ENCODE data around the gene CTIF.

CTIF gene

DNA sequence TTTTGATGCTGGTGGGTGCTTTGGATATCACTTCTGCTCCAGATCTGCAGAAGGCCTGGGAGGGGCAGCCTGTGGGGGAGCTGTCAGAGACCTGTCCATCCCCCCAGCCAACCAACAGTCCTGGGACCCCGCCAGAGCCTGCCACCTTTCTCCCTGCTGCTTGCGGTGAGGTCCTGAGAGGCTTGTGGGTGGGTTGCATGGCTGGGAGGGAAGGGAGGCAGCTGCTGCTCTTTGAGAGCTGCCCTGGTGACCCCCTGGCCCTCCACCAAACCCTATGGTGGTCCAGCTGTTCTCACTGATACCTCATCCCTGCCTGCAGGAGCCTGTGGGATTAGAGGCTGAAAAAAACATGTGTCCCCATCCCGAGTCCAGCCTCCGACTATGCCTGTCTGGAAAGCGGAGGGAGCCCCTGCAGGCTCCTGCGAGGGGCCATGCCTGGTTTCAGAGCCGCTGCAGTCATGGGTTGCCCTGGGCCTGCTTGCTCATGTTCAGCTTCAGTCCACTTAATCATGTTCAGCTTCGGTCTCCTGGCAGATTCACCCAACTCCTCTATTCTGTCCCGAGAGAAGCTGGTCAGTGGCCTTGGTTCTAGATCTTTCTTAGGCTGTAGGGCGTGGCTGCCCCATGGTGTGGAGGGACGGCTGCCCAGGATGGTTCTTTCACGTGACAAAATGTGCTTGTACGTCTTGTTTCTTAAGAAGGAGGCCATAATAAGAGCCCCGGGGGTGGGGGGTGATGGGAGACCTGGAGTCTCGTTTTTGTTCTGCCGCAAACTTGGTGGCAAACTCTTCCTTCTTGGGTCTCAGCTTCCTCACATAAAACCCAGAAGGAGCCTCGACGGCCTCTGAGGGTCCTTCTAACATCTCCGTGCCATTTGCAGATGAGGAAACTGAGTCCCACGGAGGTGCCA is 98.5 kb downstream of the CTIF start:
- no peaks in the 10 kb centered on the region for H3K4me1 ChIP-seq (ENCODE audit: control insufficient read depth, insufficient read depth, low read length)
- H3K9ac ChIP-seq (ENCODE audit: low read depth, low read length): no peak overlapping the region
- H3K36me3 ChIP-seq (ENCODE audit: control insufficient read depth, insufficient read depth, low read length): no peaks in the 10 kb centered on the region
- H3K27me3 ChIP-seq (ENCODE audit: control insufficient read depth, insufficient read depth, low read length): no peaks in the 10 kb centered on the region
- H3K27ac ChIP-seq (ENCODE audit: low read depth, low read length): no peak overlapping the region
- H3K9me3 ChIP-seq (ENCODE audit: control insufficient read depth, insufficient read depth, low read length): no peaks in the 10 kb centered on the region
- H3K4me3 ChIP-seq (ENCODE audit: low read depth, low read length): no peak overlapping the region

DNA sequence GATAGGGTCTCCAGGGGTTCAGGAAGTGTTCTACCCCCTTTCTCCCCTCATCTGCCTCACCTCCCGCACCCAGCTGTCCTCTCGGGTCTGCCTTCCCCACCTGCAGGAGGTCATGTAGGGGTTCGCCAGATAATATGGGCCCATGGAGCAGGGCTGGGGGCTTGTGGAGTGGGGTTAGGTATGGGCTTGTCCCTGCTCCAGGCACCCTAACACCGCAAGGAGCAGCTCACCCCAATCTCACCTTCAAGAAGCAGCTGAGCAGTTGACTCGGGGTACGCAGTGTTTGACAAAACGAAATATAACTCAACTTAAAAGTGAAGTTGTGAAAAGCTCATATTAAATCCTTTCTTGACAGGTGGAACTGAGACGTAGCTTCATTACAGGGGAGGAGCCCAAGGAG is 99.6 kb downstream of the CTIF start:
- Histone ChIP-seq H3K27me3 (ENCODE audit: control insufficient read depth, insufficient read depth, low read length) (no peaks in the 10 kb centered on the region), H3K27ac (ENCODE audit: low read depth, low read length) (no peak overlapping the region), H3K36me3 (ENCODE audit: control insufficient read depth, insufficient read depth, low read length) (no peaks in the 10 kb centered on the region), H3K9me3 (ENCODE audit: control insufficient read depth, insufficient read depth, low read length) (no peaks in the 10 kb centered on the region), H3K4me1 (ENCODE audit: control insufficient read depth, insufficient read depth, low read length) (no peaks in the 10 kb centered on the region), H3K9ac (ENCODE audit: low read depth, low read length) (no peak overlapping the region), H3K4me3 (ENCODE audit: low read depth, low read length) (no peak overlapping the region)

DNA sequence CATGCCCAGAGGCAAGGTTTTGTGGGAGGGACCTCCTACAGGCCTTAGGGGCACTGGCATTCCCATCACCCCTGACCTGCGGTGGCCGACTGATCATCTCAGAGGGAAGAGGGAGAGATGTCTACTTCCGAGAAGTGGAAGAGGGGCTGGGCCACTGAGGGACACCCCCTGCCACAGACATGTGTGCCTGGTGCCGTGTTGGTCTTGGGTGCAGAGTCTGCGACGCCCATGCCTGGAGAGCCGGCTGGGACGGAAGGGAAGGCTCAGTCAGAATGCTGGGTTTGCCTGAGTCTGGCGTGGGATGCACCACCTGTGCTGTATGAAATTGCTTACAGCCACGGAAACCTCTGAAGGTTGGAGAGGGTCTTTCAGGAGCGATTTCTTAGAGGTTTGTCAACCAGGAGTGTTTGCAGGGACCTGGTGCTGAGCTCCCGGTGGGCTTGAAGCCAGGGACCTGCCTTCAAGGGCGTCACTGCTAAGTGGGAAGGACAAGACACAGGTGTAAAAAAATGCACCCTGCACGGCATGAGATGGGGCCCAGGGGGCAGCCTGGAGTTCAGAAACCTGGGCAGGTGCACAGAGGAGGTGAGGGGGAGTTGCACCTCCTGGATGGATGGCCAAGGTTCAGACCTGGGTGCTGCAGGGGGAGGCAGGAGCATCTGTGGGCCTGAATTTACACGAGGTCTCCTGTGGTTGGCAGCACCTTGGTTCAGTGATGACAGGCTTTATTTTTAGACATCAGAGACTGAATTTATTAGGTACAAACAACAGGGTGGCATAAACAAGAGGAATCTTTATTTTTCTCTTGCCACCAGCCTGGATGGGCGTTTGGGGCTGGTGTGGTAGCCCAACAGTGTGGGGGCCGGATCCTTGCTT is 100.3 kb downstream of the CTIF start:
- no peak overlapping the region for H3K4me3 ChIP-seq (ENCODE audit: low read depth, low read length)
- H3K36me3 ChIP-seq (ENCODE audit: control insufficient read depth, insufficient read depth, low read length): no peaks in the 10 kb centered on the region
- H3K27ac ChIP-seq (ENCODE audit: low read depth, low read length): no peak overlapping the region
- H3K27me3 ChIP-seq (ENCODE audit: control insufficient read depth, insufficient read depth, low read length): no peaks in the 10 kb centered on the region
- no peaks in the 10 kb centered on the region for H3K9me3 ChIP-seq (ENCODE audit: control insufficient read depth, insufficient read depth, low read length)
- H3K9ac ChIP-seq (ENCODE audit: low read depth, low read length): no peak overlapping the region
- H3K4me1 ChIP-seq (ENCODE audit: control insufficient read depth, insufficient read depth, low read length): no peaks in the 10 kb centered on the region

GRCh38 chr18:48639772-48640432 is 101.1 kb downstream of the CTIF start:
- Histone ChIP-seq H3K4me1 (ENCODE audit: control insufficient read depth, insufficient read depth, low read length) (no peaks in the 10 kb centered on the region), H3K4me3 (ENCODE audit: low read depth, low read length) (no peak overlapping the region), H3K27me3 (ENCODE audit: control insufficient read depth, insufficient read depth, low read length) (no peaks in the 10 kb centered on the region), H3K27ac (ENCODE audit: low read depth, low read length) (no peak overlapping the region), H3K9me3 (ENCODE audit: control insufficient read depth, insufficient read depth, low read length) (no peaks in the 10 kb centered on the region), H3K36me3 (ENCODE audit: control insufficient read depth, insufficient read depth, low read length) (no peaks in the 10 kb centered on the region), H3K9ac (ENCODE audit: low read depth, low read length) (no peak overlapping the region)

GRCh38 chr18:48640566-48641270 is 101.9 kb downstream of the CTIF start:
- H3K27me3 ChIP-seq (ENCODE audit: control insufficient read depth, insufficient read depth, low read length): no peaks in the 10 kb centered on the region
- H3K9me3 ChIP-seq (ENCODE audit: control insufficient read depth, insufficient read depth, low read length): no peaks in the 10 kb centered on the region
- H3K4me1 ChIP-seq (ENCODE audit: control insufficient read depth, insufficient read depth, low read length): no peaks in the 10 kb centered on the region
- no peak overlapping the region for H3K9ac ChIP-seq (ENCODE audit: low read depth, low read length)
- no peak overlapping the region for H3K27ac ChIP-seq (ENCODE audit: low read depth, low read length)
- H3K36me3 ChIP-seq (ENCODE audit: control insufficient read depth, insufficient read depth, low read length): no peaks in the 10 kb centered on the region
- H3K4me3 ChIP-seq (ENCODE audit: low read depth, low read length): no peak overlapping the region

DNA sequence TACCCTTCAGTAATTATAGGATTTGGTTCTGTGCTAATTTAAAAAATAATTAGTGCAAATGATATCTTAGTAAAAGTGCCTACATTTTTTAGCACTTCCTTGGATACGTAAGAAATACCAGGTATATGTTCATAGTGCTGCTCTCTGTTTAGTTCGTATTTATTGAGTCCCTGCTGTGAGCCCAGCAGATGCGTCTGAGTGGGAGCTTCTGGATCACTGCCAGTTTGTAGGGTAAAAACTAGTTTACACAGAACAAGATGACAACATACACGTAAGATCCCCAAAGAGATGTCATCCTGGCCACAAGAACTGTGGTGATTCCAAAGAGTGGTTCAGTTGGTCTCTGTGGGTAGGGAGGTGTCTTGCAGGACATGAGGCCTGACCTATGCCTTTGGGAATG is 103.2 kb downstream of the CTIF start:
- Histone ChIP-seq H3K27me3 (ENCODE audit: control insufficient read depth, insufficient read depth, low read length) (no peaks in the 10 kb centered on the region), H3K4me3 (ENCODE audit: low read depth, low read length) (no peak overlapping the region), H3K4me1 (ENCODE audit: control insufficient read depth, insufficient read depth, low read length) (no peaks in the 10 kb centered on the region), H3K9me3 (ENCODE audit: control insufficient read depth, insufficient read depth, low read length) (no peaks in the 10 kb centered on the region), H3K9ac (ENCODE audit: low read depth, low read length) (no peak overlapping the region), H3K36me3 (ENCODE audit: control insufficient read depth, insufficient read depth, low read length) (no peaks in the 10 kb centered on the region), H3K27ac (ENCODE audit: low read depth, low read length) (no peak overlapping the region)

- H3K9ac ChIP-seq (ENCODE audit: low read depth, low read length): no peak overlapping the region
- H3K4me3 ChIP-seq (ENCODE audit: low read depth, low read length): no peak overlapping the region
- no peaks in the 10 kb centered on the region for H3K27me3 ChIP-seq (ENCODE audit: control insufficient read depth, insufficient read depth, low read length)
- H3K27ac ChIP-seq (ENCODE audit: low read depth, low read length): no peak overlapping the region
- H3K4me1 ChIP-seq (ENCODE audit: control insufficient read depth, insufficient read depth, low read length): no peaks in the 10 kb centered on the region
- H3K36me3 ChIP-seq (ENCODE audit: control insufficient read depth, insufficient read depth, low read length): no peaks in the 10 kb centered on the region
- H3K9me3 ChIP-seq (ENCODE audit: control insufficient read depth, insufficient read depth, low read length): no peaks in the 10 kb centered on the region
Observed at GRCh38 chr18:48642503-48642902, 103.7 kb downstream of the CTIF start.

- no peaks in the 10 kb centered on the region for H3K36me3 ChIP-seq (ENCODE audit: control insufficient read depth, insufficient read depth, low read length)
- no peak overlapping the region for H3K9ac ChIP-seq (ENCODE audit: low read depth, low read length)
- no peak overlapping the region for H3K27ac ChIP-seq (ENCODE audit: low read depth, low read length)
- no peaks in the 10 kb centered on the region for H3K9me3 ChIP-seq (ENCODE audit: control insufficient read depth, insufficient read depth, low read length)
- no peaks in the 10 kb centered on the region for H3K4me1 ChIP-seq (ENCODE audit: control insufficient read depth, insufficient read depth, low read length)
- H3K4me3 ChIP-seq (ENCODE audit: low read depth, low read length): no peak overlapping the region
- no peaks in the 10 kb centered on the region for H3K27me3 ChIP-seq (ENCODE audit: control insufficient read depth, insufficient read depth, low read length)
Observed at GRCh38 chr18:48643262-48643661, 104.4 kb downstream of the CTIF start.

- Histone ChIP-seq H3K36me3 (ENCODE audit: control insufficient read depth, insufficient read depth, low read length) (no peaks in the 10 kb centered on the region), H3K9me3 (ENCODE audit: control insufficient read depth, insufficient read depth, low read length) (no peaks in the 10 kb centered on the region), H3K4me1 (ENCODE audit: control insufficient read depth, insufficient read depth, low read length) (peaks cover under 1% of the 10 kb centered on the region; the same call in 1 of the 2 replicates), H3K4me3 (ENCODE audit: low read depth, low read length) (no peak overlapping the region), H3K27ac (ENCODE audit: low read depth, low read length) (no peak overlapping the region), H3K27me3 (ENCODE audit: control insufficient read depth, insufficient read depth, low read length) (no peaks in the 10 kb centered on the region), H3K9ac (ENCODE audit: low read depth, low read length) (no peak overlapping the region)
Observed at GRCh38 chr18:48644029-48644428, 105.2 kb downstream of the CTIF start.

GRCh38 chr18:48645427-48646002 is 106.7 kb downstream of the CTIF start:
- Histone ChIP-seq H3K9me3 (ENCODE audit: control insufficient read depth, insufficient read depth, low read length) (no peaks in the 10 kb centered on the region), H3K36me3 (ENCODE audit: control insufficient read depth, insufficient read depth, low read length) (no peaks in the 10 kb centered on the region), H3K4me3 (ENCODE audit: low read depth, low read length) (no peak overlapping the region), H3K27ac (ENCODE audit: low read depth, low read length) (no peak overlapping the region), H3K9ac (ENCODE audit: low read depth, low read length) (no peak overlapping the region), H3K4me1 (ENCODE audit: control insufficient read depth, insufficient read depth, low read length) (peaks cover 6% of the 10 kb centered on the region; the same call in 1 of the 2 replicates), H3K27me3 (ENCODE audit: control insufficient read depth, insufficient read depth, low read length) (no peaks in the 10 kb centered on the region)
